GM18858 (cell line): ENCODE measurements around the gene CD244.
A peak's percentile ranks its signal among the peaks of the same experiment; 100 is the strongest.
"Not testable (repeated sequence)": the region's sequence is repeated elsewhere in the genome, so short reads cannot be mapped to it uniquely, and the experiment has no call there.

Experiments used
- ATAC-seq: cut with Tn5 transposase; IDR thresholded peaks from one replicate; pipeline ENCODE4 v1.9.1; 2021; ENCODE audit not compliant: unreplicated experiment

CD244 gene, protein sequence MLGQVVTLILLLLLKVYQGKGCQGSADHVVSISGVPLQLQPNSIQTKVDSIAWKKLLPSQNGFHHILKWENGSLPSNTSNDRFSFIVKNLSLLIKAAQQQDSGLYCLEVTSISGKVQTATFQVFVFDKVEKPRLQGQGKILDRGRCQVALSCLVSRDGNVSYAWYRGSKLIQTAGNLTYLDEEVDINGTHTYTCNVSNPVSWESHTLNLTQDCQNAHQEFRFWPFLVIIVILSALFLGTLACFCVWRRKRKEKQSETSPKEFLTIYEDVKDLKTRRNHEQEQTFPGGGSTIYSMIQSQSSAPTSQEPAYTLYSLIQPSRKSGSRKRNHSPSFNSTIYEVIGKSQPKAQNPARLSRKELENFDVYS

DNA sequence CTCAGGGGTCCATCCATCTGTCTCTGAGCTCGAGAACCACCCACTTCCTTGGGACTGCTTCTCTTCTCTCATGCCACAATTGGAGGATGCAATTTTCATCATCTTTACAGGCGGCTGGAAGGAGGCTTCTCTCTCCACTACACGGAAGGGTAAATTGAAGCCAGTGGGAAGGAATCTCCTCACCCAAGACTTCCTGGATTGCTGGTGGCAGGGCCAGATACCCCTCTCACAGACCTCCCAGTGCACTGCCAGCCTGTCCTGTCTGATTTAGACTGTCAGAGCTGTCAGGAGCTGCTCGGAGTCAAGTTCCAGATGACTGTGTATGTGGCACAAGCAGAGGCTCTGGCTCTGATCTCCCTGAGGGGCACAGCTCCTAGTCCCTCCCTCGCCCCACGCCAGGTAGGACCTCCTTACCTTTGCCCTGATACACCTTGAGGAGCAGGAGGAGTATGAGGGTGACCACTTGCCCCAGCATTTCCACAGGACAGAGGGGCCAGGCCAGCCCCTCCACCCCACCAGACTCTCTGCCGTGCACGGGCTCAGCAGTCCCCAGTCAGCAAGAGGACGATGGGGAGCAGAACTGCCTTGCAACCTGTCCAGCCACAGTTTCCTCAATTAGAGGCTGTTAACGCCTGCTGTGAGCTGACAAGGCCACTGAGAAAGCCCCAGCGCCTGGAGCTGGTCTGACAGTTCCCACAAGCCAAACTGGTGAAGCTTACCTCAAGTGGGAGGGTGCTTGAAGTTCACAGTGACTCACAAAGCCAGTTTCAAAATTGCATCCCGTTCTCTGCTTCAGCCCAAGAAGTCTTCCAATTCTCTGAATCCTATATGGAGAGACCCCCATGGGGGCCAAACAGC lies at the start of gene CD244:
TSS of gene CD244 (minus strand) at position 685 of the 858 bp plus-strand sequence. CDS start at position 475, 210 bp downstream.
- ATAC-seq, result peak; percentile 55

DNA sequence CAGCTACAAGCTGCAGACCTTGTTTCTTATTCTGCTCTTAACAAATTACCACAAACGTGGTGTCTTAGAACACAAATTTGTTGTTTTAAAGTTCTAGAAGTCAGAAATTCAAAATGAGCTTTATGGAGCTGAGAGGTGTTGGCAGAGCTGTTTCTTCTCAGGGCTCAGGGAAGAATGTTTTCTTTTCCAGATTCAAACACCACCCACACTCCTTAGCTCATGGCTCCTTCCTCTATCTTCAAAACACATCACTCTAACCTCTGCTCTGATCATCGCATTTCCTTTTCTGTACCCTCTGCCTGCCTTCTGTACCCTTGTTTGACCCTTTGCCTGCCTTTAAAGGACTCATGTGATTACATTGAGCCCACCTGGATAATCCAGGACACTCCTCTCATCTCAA lies 49.2 kb upstream of the CD244 start:
- no peak for ATAC-seq

DNA sequence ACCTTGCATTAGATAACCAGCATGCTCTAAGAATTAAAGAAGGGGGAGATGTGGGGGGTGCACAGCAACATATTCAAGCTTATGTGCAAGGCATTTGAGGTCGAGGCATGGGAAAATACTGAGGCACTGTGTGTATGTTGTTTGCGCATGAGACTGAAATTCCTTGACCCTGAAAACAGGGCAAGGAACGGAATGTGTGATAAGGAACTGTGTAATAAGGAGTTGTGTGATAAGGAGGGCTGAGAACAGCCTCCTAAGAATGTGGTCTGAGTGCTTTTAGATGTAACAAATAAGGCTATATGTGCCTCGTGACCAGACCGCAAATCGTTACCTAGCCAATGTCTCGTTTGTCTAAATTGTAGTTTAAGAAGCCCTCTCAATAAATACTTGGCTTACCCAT lies 48.8 kb upstream of the CD244 start:
- ATAC-seq, result no peak

DNA sequence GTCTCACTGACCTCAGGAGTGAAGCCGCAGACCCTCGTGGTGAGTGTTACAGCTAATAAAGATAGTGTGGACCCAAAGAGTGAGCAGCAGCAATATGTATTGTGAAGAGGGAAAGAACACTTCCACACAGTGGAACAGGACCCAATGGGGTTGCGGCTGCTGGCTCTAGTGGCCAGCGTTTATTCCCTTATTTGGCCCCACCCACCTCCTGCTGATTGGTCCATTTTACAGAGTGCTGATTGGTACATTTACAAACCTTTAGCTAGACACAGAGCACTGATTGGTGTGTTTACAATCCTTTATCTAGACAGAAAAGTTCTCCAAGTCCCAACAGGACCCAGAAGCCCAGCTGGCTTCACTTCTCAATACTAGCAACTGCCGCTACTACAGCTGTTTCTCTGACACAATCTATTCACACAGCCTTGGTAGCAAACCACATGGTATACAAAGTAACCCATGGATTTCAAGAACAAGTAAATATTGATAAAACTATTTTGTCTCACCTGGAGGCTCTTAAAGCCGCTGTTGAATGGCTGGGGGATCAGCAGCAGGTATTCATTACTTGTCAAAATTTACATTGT lies 47.6 kb upstream of the CD244 start:
- ATAC-seq, result no peak

DNA sequence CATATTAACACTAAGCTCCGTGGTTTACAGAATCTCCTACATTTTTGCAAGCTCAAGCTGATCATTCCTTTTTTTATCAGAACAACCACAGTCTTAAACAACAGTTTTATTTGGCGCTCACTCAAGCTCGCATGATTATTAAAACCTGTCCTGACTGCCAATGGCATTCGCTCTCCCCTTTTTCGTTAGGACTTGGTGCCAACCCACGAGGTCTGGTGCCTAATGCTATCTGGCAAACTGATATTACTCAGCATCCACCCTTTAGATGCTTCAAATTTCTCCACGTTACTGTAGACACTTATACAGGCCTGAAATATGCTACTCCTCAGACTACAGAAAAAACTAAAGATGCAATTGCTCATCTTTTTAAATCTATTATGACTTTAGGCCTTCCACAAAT lies 45.3 kb upstream of the CD244 start:
- no peak for ATAC-seq

DNA sequence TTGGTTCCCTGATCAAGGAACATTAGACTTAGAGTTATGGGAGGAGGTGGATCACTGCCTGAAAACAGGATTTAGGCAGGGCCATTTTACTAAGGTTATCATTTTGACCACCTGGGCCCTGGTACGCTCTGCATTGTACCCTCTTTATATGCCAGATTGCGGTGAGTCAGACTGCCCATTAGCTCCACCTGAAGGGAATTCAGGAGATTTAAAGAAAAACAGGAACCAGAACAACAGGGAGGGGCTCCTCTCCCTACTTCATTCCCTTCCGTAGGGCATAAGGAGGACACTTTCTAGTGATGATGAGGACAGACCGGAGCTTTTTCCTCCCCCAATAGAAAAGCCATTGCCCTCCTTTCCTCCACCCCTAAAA lies 42.9 kb upstream of the CD244 start:
- ATAC-seq, result no peak

DNA sequence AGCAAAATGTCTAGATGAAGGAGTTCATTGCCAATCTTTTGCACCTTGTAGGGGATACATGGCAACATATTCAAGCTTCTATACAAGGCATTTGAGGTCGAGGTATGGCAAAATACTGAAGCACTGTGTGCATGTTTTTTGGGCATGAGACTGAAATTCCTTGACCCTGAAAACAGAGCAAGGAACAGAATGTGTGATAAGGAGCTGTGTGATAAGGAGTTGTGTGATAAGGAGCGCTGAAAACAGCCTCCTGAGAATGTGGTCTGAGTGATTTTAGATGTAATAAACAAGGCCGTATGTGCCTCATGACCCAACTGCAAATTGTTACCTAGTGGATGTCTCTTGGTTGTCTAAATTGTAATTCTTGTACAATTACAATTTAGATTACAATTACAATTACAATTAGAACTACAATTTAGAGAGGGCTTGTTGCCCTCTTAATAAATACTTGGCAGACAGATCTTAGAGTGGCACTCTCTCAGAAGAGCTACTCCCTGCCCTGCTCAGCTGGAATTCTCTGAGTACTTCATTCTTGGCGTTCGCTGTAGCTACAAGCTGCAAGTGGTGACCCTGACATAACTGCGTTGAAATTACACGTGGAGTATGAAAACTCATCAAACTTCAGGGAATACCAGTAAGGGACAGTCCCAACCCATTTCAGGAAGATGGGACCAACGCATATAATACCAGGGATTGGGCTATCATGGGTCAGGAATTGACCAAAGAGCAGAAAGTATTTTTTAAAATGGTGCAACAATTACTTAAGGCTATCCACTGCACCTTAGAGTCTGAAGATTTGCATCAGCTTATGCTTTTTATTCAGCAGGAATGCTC lies 42.3 kb upstream of the CD244 start:
- ATAC-seq, result no peak

DNA sequence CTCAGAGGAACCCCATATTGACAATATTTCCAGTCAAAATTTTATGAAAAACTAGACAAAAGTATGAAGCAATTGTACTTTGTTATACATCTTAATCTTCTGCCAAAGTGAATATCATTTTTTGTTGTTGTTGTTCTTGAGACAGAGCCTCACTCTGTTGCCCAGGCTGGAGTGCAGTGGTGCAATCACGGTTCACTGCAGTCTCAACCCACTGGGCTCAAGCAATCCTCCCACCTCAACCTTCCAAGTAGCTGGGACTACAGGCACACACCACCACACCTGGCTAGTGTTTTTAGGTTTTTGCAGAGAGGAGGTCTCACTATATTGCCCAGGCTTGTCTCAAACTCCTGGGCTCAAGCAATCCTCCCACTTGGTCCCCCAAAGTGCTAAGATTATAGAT lies 39.6 kb upstream of the CD244 start:
- ATAC-seq, result not testable (repeated sequence)

DNA sequence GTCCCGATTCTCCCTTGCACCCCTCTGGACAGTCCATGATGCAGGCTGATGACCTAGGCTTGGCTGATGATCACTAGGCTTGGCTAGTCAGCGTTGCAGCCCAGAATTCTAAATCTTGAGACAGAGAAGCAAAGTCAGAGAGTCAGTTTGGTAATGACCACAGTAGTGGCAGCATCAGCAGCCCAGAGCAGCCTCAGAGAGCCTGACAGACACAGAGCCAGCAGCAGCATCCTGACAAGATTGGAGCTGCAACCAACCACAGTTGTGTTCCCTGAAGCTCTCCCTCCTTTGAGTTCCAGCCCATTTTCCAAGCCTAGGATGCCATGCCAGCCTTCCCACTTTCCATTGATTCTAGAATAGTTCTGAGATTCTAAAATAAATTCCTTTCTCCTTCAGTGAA lies 39.1 kb upstream of the CD244 start:
- ATAC-seq, result no peak

DNA sequence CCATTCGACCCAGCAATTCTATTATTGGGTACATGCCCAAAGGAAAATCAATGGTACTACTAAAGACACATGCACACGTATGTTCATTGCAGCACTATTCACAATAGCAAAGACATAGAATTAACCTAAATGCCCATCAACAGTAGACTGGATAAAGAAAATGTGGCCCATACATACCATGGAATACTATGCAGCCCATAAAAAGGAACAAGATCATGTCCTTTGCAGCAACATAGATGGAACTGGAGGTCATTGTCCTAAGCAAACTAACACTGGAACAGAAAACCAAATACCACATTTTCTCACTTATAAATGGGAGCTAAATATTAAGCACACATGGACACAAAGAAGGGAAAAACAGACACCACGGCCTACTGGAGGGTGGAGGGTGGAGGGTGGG lies 38.0 kb upstream of the CD244 start:
- not testable (repeated sequence) for ATAC-seq

DNA sequence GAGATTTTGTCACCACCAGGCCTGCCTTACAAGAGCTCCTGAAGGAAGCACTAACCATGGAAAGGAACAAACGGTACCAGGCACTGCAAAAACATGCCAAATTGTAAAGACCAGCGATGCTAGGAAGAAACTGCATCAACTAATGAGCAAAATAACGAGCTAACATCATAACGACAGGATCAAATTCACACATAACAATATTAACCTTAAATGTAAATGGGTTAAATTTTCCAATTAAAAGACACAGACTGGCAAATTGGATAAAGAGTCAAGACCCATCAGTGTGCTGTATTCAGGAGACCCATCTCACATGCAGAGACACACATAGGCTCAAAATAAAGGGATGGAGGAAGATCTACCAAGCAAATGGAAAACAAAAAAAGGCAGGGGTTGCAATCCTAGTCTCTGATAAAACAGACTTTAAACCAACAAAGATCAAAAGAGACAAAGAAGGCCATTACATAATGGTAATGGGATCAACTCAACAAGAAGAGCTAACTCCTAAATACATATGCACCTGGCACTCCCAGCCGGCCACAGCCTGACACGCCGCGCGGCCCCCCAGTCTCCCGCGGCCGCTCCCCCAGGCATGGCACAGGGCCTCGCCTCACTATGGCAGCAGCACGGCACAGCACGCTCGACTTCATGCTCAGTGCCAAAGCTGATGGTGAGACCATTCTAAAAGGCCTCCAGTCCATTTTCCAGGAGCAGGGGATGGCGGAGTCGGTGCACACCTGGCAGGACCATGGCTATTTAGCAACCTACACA lies 31.9 kb upstream of the CD244 start:
- not testable (repeated sequence) for ATAC-seq

DNA sequence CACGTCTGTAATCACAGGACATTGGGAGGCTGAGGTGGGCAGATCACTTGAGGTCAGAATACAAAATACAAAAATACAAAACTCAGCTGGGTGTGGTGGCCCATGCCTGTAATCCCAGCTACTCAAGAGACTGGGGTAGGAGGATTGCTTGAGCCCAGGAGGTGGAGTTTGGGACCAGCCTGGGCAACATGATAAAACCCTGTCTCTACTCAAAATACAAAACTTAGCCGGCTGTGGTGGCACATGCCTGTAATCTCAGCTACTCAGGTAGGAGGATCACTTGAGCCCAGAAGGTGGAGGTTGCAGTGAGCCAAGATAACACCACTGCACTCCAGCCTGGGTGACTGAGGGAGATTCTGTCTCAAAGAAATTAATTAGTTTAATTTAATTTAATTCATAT lies 28.8 kb upstream of the CD244 start:
- ATAC-seq, result no peak

DNA sequence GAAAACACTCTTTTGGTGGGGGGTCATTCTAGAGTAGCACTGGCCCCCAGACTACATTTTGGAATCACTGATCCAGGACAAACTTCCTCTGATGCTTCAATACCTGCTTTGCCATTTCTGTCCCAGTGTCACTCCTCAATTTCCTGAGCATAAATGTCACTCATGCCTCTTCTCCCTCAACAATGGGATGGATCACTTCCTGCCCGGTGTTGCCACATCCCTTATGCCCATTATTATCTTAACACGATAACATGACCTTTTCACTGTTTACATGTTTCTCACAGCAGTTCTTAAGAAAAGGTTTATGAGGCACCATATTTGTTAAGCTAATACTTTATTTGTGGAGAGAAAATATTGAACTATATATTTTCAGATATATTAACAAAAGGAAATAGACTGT lies 26.2 kb upstream of the CD244 start:
- ATAC-seq, result no peak

DNA sequence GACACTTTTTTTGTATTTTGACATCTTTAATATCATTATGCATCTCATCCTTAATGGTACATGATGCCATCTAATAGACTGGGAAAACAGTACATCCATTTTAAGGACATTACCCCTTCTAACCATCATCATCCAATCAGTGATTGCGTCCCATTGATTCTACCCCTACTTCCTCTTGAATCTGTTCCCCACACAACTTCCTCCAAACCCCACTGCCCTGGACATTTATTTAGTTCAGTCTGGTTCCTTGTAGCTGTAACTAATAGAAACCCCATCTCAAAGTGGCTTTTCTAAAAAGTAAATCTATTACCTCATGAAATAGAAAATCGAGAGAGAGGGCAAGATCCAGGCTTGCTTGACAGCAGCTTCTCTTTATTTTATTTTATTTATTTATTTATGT lies 24.4 kb upstream of the CD244 start:
- ATAC-seq, result no peak

DNA sequence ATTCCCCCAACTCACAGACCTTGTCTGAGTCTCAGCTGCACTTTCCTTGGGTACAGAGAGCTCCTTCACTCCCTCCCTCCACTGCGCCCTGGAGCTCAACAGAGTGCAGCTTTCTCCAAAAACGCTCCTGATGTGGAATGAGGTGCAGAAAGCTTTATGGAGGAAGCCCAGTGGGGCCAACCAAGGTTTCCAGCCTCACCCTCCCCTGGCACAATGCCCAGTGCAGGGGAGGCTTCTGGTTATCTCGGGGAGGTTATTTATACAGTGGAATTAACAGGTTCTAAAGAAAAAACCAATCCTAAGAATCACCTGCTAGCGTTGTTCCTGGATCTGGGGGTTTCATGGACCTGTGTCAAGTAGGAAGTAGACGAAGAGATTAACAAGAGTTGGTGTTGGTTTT lies 22.4 kb upstream of the CD244 start, which contains the start of gene ITLN1:
TSS of gene ITLN1 (minus strand) at position 139 of the 400 bp plus-strand sequence. CDS start 303 bp downstream, outside the sequence.
- ATAC-seq, result no peak

DNA sequence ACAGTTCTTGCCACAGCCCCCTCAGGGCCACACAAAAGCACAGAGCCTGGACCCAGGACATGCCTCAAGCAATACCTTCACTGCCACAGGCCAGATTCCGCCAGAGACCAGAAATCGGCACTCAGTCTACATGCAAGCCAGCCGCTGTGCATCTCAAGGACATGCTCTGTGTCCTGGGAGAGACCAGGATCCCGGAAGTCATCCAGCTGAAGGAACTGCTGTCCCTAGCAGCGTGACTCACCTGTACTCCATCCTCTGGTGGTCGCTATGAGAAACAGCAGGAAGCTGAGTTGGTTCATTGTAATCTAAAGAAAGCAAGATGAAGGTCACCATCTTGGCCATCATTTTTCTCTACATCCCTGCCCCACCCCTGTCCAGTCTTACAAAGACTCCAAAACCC lies 21.9 kb upstream of the CD244 start:
- no peak for ATAC-seq

DNA sequence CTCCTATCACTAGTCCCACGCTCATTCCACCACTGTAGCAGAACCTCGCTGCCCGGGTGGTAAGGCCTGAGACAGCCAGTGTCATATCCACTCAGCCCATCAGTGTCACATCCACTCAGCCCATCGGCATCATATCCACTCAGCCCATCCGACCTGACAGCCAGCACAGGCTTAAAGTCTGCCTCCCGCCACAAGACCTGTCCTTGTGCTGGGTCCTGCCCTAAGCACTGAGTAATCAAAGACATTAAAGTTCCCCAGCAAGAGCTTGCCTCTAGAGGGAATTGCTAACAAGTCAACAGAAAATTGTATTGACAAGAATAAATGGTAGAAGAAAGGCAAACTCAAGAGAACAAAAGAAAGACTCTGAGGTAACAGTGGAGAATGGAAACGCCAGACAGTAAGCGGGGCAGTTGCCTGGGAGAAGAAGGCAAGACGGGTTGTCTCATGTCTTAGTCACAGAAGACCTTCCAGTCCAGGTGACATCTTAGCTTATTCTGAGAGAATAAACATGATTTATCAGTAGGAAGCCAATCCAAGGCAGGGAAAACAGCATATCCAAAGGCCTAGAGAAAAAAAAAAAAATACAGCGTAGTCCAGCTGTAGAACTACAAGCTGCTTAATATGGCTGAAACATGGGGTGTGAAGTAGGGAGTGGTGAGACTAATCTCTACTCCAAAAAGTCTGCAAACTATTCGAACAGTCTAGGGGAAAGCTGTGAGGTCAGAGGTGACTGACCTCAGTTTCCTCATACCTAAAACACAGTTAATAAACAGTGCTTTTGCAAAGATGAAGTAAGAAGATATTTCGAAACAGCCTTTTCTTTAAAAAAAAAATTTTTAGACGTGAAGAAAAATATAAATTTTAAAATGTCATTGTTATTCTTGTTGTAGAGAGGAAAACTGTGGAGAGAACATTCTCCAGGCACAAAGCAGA lies 21.2 kb upstream of the CD244 start:
- ATAC-seq, result no peak

DNA sequence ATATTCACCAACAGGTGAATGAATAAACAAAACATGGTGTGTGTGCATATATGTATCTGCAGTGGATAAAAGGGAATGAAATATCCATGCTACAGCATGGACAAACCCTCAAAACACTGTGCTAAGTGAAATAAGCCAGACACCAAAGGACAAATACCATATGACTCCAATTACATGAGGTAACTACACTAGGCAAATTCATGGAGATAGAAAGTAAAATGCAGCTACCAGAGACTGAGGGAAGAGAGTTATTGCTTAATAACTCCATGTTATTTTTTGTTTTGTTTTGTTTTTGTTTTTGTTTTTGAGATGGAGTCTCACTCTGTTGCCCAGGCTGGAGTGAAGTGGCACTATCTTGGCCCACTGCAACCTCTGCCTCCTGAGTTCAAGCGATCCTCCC lies 19.9 kb upstream of the CD244 start:
- ATAC-seq, result no peak

DNA sequence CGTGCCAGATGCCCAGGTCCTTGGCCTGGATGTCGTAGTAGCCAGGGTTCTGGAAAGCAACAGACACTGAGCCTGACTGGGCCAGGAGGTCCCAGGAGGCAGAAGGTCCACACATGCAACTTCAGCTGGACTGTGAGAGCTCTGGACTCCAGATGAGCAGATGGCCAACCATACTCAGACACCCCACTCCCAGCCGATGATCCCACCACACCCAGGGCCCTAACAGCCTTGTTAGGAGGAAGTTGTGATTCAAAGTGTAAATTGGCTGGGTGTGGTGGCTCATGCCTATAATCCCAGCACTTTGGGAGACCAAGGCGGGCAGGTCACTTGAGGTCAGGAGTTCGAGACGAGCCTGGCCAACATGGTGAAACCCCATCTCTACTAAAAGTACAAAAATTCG lies 18.6 kb upstream of the CD244 start:
- ATAC-seq, result not testable (repeated sequence)
